ENCODE data around the gene IL4I1. TPM values are rescaled to one million over a fixed set of nuclear protein-coding genes. Genes with fewer than 3 reads are reported as not detected.

The IL4I1 gene
- total and polyA plus RNA-seq, 2 of the 4 experiments (the other 2 are of a cell fraction): 0.31 to 0.36 TPM

DNA sequence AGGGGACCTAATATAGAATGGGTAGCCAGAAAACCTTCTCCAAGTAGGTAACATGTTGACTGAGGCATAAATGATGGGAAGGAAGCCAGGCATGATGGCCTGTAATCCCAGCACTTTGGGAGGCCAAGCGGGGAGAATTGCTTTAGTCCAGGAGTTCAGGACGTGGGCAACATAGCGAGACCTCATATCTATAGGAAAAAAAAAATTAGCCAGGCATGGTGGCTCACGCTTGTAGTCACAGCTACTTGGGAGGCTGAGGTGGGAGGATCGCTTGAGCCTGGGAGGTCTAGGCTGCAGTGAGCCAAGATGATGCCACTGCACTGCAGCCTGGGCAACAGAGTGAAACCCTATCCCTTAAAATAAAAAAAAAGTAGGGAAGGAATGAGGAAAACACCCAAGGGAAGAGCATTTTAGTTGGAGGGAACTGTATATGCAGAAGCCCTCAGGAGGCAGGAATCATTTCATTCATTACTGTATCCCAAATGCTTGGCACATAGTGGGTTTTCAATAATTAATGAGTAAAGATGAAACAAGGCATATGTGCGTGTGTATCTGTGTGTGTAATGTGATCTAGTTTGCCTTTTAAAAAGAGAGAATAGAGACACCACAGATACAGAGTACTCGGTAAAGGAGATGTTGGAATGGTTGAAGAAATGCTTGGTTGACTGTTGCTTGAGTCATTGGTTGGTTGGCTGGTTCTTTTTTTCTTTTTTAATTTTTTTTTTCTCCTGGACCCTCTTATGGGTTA is 34.8 kb upstream of the IL4I1 start:
- Histone ChIP-seq H3K23ac (ENCODE audit: low read depth, low read length) (no peak overlapping the region), H3K56ac (ENCODE audit: extremely low read depth, insufficient read depth, low read length) (no peak overlapping the region), H2AFZ (replicated peaks; ENCODE audit: low read length, poor library complexity) (no peak overlapping the region), H3K18ac (ENCODE audit: low read depth, low read length) (no peak overlapping the region), H4K20me1 (ENCODE audit: insufficient read depth, low read length) (peaks cover 10% of the 10 kb centered on the region; the same call in 1 of the 2 replicates), H3K14ac (replicated peaks; ENCODE audit: low read depth, low read length) (no peak overlapping the region), H2BK5ac (ENCODE audit: low read depth, low read length, poor library complexity, severe bottlenecking) (no peak overlapping the region), H3K27me3 (ENCODE audit: control insufficient read depth, insufficient read depth, low read length) (no peaks in the 10 kb centered on the region), H3K9me3 (ENCODE audit: control insufficient read depth, insufficient read depth, low read length) (no peaks in the 10 kb centered on the region), H3K4me2 (ENCODE audit: low read depth, low read length) (no peak overlapping the region), H4K8ac (ENCODE audit: low read depth in 2 of 2, low read length in 2 of 2) (no peak overlapping the region), H2AK5ac (ENCODE audit: low read depth, low read length) (no peak overlapping the region), H3K9ac (ENCODE audit: low read depth, low read length) (no peak overlapping the region), H3K4me1 (ENCODE audit: control insufficient read depth, insufficient read depth, low read length) (peaks cover 4% of the 10 kb centered on the region), H2AK9ac (replicated peaks; ENCODE audit: low read depth, low read length, poor library complexity) (no peak overlapping the region), H3K9me1 (ENCODE audit: insufficient read depth, low read length) (peaks cover 14% of the 10 kb centered on the region), H3K27ac (ENCODE audit: insufficient read depth, low read length) (no peak overlapping the region), H2BK120ac (ENCODE audit: low read depth, low read length) (no peak overlapping the region), H2BK20ac (ENCODE audit: low read depth, low read length) (no peak overlapping the region), H3K36me3 (ENCODE audit: control insufficient read depth, insufficient read depth, low read length) (peaks cover 10% of the 10 kb centered on the region), H3K79me1 (ENCODE audit: low read depth in 1 of 2, low read length in 2 of 2) (peaks cover 11 to 31% of the 10 kb centered on the region in 2 experiments), H4K91ac (ENCODE audit: insufficient read depth, low read depth, low read length) (no peak overlapping the region), H3K4me3 (ENCODE audit: insufficient read depth, low read depth, low read length) (no peak overlapping the region), H3K4ac (ENCODE audit: low read depth, low read length) (no peak overlapping the region), H4K5ac (ENCODE audit: low read depth, low read length) (no peak overlapping the region), H2BK15ac (ENCODE audit: low read depth, low read length) (no peak overlapping the region)
- BruUV-seq (replicated peaks): TSS peak; percentile 31
- WGBS, 2 experiments (ENCODE audit: extremely low coverage in 2 of 2, insufficient read length in 1 of 2): no CpG with 5 or more reads among the region's 7 CpGs
- TF ChIP-seq SMC3 (IDR thresholded peaks at IDR 0.05; ENCODE audit: low read depth, low read length) (no peak), MXI1 (IDR thresholded peaks at IDR 0.05; ENCODE audit: borderline replicate concordance, low read depth, low read length) (no peak)
- intact Hi-C loops (cut with micrococcal nuclease): no loop called here
- in situ Hi-C loops (cut with MboI; ENCODE audit: low sequenced_read_pairs): loop anchor here (10.0 kb wide), 2 partner anchors 53 to 213 kb away; no protein-coding TSS in a partner anchor
- ChIA-PET CTCF (no interaction called here), POLR2A (ENCODE audit: unreplicated experiment) (no interaction called here)
- DNase-seq: no peak
- dilution Hi-C loops (cut with HindIII; ENCODE audit: low sequenced_read_pairs, unreplicated experiment): no loop called here
- ATAC-seq (ENCODE audit: low read depth): no peak
